ENCODE results near the gene ANKMY1.

GRCh38 chr2:240574386-240575100, 16.8 kb upstream of the ANKMY1 start:
- TF ChIP-seq POLR2A (IDR thresholded peaks at IDR 0.05) (no peak), CTCF (IDR thresholded peaks at IDR 0.05) (no peak), POLR2AphosphoS5 (IDR thresholded peaks at IDR 0.05) (no peak), EP300 (IDR thresholded peaks at IDR 0.05; ENCODE audit: low read depth) (no peak)
